Measurements from ENCODE around the gene KCNQ1. TPM values are rescaled to one million over a fixed set of nuclear protein-coding genes. Genes with fewer than 3 reads are reported as not detected.

The KCNQ1 gene
- total RNA-seq, 1 experiment from 2014 or later = 10.7 TPM

DNA sequence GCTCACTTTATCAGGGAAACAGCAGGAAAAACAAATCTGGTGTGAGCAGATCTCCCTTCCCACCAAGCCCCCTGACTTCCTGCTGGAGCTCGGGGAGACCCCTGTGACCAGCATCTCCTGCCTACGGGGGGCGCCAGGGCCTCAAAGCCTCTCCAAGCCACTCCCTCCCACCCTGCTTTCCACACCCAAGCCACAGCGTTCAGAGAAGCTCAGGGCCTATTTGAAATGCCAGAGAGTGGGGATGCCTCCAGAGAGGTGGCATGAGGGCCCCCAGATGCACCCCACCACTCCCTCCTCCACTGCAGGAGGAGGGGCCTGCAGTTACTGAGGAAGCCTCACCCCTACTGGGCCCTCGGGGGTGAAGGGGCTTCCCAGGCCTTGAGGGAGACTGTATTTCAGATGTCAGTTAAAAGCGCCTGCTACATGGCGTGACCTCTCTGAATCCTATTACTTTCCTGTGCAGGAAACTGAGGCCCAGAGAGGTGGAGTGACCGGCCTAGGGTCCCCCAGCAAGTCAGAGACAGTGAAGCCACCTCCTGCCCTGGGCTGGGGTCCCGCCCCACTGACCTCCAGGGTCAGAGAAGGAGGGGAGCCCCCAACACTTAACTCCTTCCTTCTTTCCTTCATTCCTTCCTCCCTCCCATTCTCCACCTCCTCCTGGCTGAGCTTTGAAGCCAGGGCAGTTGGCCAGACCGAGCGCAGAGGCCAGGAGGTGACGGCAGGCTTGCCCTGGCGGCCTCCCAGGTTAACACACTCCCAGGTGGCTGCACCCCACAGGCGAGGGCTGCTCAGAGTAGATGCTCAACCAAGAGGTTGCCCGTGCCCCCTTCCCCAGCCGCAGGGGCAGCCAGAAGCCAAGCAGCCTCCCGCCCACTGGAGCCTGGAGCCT lies 446.8 kb downstream of the KCNQ1 start (continued):
- no peak for TF ChIP-seq REST (IDR thresholded peaks at IDR 0.05; ENCODE audit: low read depth)
- TF ChIP-seq SIN3A (IDR thresholded peaks at IDR 0.05; ENCODE audit: low read depth) = no peak
- no peak for TF ChIP-seq JUND (IDR thresholded peaks at IDR 0.05)

DNA sequence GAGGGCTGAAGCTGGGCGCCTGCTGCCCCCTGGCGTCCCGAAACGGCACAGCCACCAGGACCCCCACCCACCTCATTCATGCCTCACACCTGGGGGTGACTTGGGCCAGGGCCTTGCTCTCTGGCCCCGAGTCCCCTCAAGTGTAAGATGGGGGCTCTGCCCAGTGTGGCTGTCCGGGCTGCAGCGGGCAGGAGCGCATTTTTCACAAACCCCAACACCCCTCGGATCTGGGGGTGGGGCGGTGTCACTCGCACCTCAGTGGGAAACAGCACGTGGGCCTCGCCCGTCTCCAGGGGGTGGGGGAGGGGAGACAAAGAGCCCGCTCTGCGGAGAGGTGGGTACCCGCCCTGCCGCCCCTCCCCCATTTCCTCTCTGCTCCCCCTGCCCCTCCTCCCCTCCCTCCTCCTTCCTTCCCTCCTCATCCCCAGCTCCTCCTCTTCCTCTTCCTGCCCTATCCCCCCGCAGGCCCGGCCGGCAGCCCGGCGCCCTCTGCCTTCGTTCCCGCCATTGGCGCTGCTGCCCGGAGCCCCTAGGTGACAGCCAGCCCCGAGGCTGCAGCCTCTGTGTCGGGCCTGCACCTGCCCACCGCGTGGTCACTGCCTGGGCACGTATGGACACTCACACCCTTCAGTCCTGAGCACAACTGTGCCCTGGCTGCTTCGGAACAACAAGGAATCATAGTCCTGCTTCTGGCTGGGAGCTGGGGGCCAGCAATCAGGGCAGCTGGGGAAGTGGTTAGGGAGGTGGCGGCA lies 447.6 kb downstream of the KCNQ1 start:
- H3K4me3 ChIP-seq (replicated peaks in 1 of 2; ENCODE audit: low read depth in 1 of 2, low read length in 2 of 2) = peak overlapping the region; percentile 50 to 72
- H3K9me2 ChIP-seq (ENCODE audit: insufficient read depth) = no peaks in the 10 kb centered on the region
- H3K9me3 ChIP-seq (ENCODE audit: control insufficient read depth in 1 of 2, insufficient read depth in 1 of 2, low read depth in 1 of 2, low read length in 2 of 2) = no peaks in the 10 kb centered on the region
- H3K79me2 ChIP-seq (ENCODE audit: insufficient read depth, low read length) = no peaks in the 10 kb centered on the region
- no peaks in the 10 kb centered on the region for H3K27me3 ChIP-seq (ENCODE audit: insufficient read depth, low read length)
- intact Hi-C loops (cut with micrococcal nuclease) = loop anchor here (1.0 to 2.0 kb wide), 2 partner anchors 38 to 360 kb away; no protein-coding TSS in a partner anchor
- ATAC-seq (peak; percentile 65), DNase-seq (ENCODE audit: low read depth, low spot score) (no peak)
- H2AFZ ChIP-seq (ENCODE audit: low read depth, low read length, poor library complexity, severe bottlenecking) = no peak overlapping the region
- H4K20me1 ChIP-seq (ENCODE audit: insufficient read depth) = no peaks in the 10 kb centered on the region
- H3K4me2 ChIP-seq (ENCODE audit: low read length) = peak overlapping the region; percentile 99
- BruUV-seq (replicated peaks) = no TSS peak
- H3K27ac ChIP-seq (ENCODE audit: low read depth, low read length) = peak overlapping the region; percentile 75
- peak overlapping the region; percentile 72 for H3K9ac ChIP-seq (ENCODE audit: low read length)
- H3K4me1 ChIP-seq (ENCODE audit: control insufficient read depth in 1 of 2, insufficient read depth in 2 of 2, low read length in 2 of 2) = peaks cover 31 to 57% of the 10 kb centered on the region in 2 experiments
- POLR2A ChIA-PET = interaction anchor here (0.9 to 5.0 kb wide), 6 partner anchors 9 to 359 kb away, joined by 3 to 50 read pairs (median 6); partner anchors contain the start of gene PHLDA2
- H3K36me3 ChIP-seq (ENCODE audit: control insufficient read depth in 1 of 2, insufficient read depth in 2 of 2, low read length in 2 of 2) = no peaks in the 10 kb centered on the region
- RAD21 ChIA-PET (ENCODE audit: low non-redundant PET in 1 of 2, low total read pairs in 2 of 2, uncharacterized antibody in 2 of 2, unreplicated experiment in 2 of 2) = interaction anchor here (0.7 to 6.4 kb wide), 8 partner anchors 19 to 359 kb away, joined by 3 to 85 read pairs (median 6); partner anchors contain the start of gene PHLDA2 (in 2 of the 2)
- CTCF ChIA-PET = interaction anchor here (0.8 to 13.7 kb wide), 13 partner anchors 10 to 515 kb away, joined by 3 to 337 read pairs (median 5); partner anchors contain the start of genes CD81, PHLDA2 and TSSC4
- TF ChIP-seq ELF1 (IDR thresholded peaks at IDR 0.05; ENCODE audit: borderline replicate concordance, low read depth) (no peak), EZH2 (IDR thresholded peaks at IDR 0.05) (no peak), POLR2A (IDR thresholded peaks at IDR 0.05; ENCODE audit: borderline replicate concordance, extremely low read depth, insufficient read depth, insufficient read length) (peak; percentile 64), ZFX (IDR thresholded peaks at IDR 0.05) (0 out of 2 replicates have a peak, but pooled peaks have one; percentile 56), TCF7L2 (IDR thresholded peaks at IDR 0.05; ENCODE audit: borderline replicate concordance, extremely low read depth, insufficient read depth, insufficient read length) (peak; percentile 5), REST (IDR thresholded peaks at IDR 0.05; ENCODE audit: low read depth) (no peak), RAD21 (IDR thresholded peaks at IDR 0.05; ENCODE audit: low read depth) (no peak), YY1 (IDR thresholded peaks at IDR 0.05; ENCODE audit: extremely low read depth, insufficient replicate concordance, low read depth, low read length) (peak; percentile 20), CTCF (IDR thresholded peaks at IDR 0.05 in 2 of 3, conservative IDR thresholded peaks at IDR 0.05 in 1 of 3; ENCODE audit: borderline replicate concordance in 1 of 3, insufficient read depth in 1 of 3, low read depth in 2 of 3, low read length in 2 of 3) (peak in 2 of 3 experiments; percentile 95 to 96; a peak in 4 of 6 replicates)
